Naive thymus-derived CD8-positive, alpha-beta T cell (primary cell): ENCODE data around the gene EYA3. TPM values are rescaled to one million over a fixed set of nuclear protein-coding genes. Genes with fewer than 3 reads are reported as not detected.

Experiments used
- ATAC-seq, 2 donors: fragments of 150-1000 bp; cut with Tn5 transposase in 1 of 2; sonication (Bioruptor Pico), chemical (Tn5 transposase) in 1 of 2; 1 replicate in 1 of 2; 2 replicates in 1 of 2; pipeline ENCODE4 v1.10.0; 2021; ENCODE audit warnings: mild to moderate bottlenecking in 2 of 2, moderate library complexity in 2 of 2
- POLR2A ChIA-PET: fragments of 350-600 bp; sonication (Branson Sonifier 250); formaldehyde crosslinking; loops from one replicate; lab custom pipeline; 2021; ENCODE audit warnings: antibody characterized with exemption; lab: Charles Lee
- DNase-seq, 10 donors: peaks; one replicate each; pipeline versions ENCODE4 v3.0.0 to v3.0.0-alpha.2; 2020 to 2022
- H3K27ac Mint-ChIP-seq, 10 donors: one replicate each; pipeline ENCODE4 v1.8.0; 2020 to 2022; ENCODE audit warnings: mild to moderate bottlenecking in 10 of 10, mixed read lengths in 10 of 10, moderate library complexity in 4 of 10, inconsistent platforms in 1 of 10
- H3K27me3 Mint-ChIP-seq, 5 donors: one replicate each; pipeline ENCODE4 v1.8.0; 2021 to 2022; ENCODE audit warnings: mixed read lengths in 5 of 5
- H3K36me3 Mint-ChIP-seq, 3 donors: one replicate each; pipeline ENCODE4 v1.8.0; 2020 to 2022; ENCODE audit warnings: mixed read lengths in 3 of 3, mild to moderate bottlenecking in 2 of 3, inconsistent platforms in 1 of 3
- H3K4me1 Mint-ChIP-seq, 4 donors: one replicate each; pipeline ENCODE4 v1.8.0; 2021 to 2022; ENCODE audit warnings: mixed read lengths in 4 of 4
- H3K4me3 Mint-ChIP-seq, 10 donors: one replicate each; pipeline ENCODE4 v1.8.0; 2020 to 2022; ENCODE audit warnings: mild to moderate bottlenecking in 10 of 10, mixed read lengths in 10 of 10, moderate library complexity in 6 of 10, inconsistent platforms in 1 of 10
- H3K9me3 Mint-ChIP-seq, 9 donors: one replicate each; pipeline ENCODE4 v1.8.0; 2020 to 2022; ENCODE audit warnings: mixed read lengths in 9 of 9, mild to moderate bottlenecking in 3 of 9, inconsistent platforms in 1 of 9, moderate library complexity in 1 of 9
- polyA plus RNA-seq, 3 donors: library from polyadenylated mRNA; unstranded; fragments of 300-500 nt; fragmentation: Illumina TruSeq; gene quantifications; one replicate each; pipeline ENCODE4 v1.2.3, GENCODE V29; 2021
- total RNA-seq, 8 experiments: library from RNA in 2 of 8; stranded (reverse) in 2 of 8; gene quantifications; one replicate each; pipeline ENCODE4 v1.2.3 and lab custom pipeline; 2021 to 2026

The EYA3 gene
- total and polyA plus RNA-seq, 5 experiments from 2014 or later: 1.8 to 22.8 (median 6.2) TPM

DNA sequence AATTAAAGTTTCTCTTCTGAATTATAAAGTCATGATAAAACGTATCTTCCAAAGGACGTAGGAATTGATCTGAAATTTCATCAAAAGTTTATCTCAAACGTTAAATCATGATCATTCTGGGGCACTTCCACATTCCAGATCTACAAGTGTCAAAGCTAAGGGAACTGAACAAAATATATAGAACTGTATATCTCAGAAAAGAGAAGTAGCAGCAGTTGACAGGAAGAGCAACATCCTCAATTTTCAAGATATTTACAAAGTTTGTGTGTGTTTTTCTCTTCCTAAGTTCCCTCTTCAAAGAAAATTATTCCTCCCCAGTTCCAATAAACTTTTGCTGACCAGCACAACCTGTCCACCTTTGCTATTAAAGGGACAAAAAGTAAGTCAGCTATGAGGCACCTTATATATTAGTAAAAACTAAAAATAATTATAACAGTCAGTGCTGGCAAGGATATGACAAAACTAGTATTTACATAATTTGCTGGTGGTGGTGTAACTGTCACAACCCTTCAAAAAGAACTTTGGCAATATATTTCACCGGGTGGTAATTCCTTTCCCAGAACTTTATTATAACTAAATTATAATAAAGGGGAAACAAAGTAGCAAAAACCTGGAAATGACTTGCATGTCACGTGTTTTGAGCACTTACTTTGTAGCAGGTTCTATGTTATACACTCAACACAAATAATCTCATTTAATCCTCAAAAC lies 38.5 kb upstream of the EYA3 start:
- DNase-seq: no peak
- Mint-ChIP-seq H3K4me3 (no peak overlapping the region), H3K27ac (peak overlapping the region in 1 of 10 donors; percentile 58), H3K36me3 (no peaks in the 10 kb centered on the region), H3K9me3 (peaks cover 0 to 2% (median 0%) of the 10 kb centered on the region in 9 donors), H3K27me3 (peaks cover 2 to 30% (median 14%) of the 10 kb centered on the region in 5 donors), H3K4me1 (peaks cover 0 to 27% (median under 1%) of the 10 kb centered on the region in 4 donors)
- no peak for ATAC-seq
- POLR2A ChIA-PET: no interaction called here

DNA sequence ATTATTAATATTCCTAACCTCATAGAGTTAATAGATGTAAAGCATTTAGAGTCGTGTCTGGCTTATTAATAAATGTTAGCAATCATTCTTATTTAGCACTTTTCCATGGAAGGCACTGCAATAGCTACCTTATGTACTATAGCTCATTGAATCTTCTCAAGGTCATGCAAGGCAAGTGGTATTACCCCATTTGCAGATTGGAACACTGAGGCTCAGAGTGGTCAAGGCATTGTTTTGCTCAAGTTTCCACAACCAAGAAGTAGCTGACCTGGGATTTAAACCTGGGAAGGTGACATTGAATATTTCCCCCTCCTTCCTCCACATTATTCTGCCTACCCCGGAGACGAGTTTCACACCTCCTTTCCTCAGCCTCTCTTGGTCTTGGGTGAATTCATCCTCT lies 37.8 kb upstream of the EYA3 start:
- POLR2A ChIA-PET: interaction anchor here (0.7 kb wide), 1 partner anchor 13 kb away, joined by 6 read pairs; no protein-coding TSS in a partner anchor
- no peaks in the 10 kb centered on the region for H3K9me3 Mint-ChIP-seq

DNA sequence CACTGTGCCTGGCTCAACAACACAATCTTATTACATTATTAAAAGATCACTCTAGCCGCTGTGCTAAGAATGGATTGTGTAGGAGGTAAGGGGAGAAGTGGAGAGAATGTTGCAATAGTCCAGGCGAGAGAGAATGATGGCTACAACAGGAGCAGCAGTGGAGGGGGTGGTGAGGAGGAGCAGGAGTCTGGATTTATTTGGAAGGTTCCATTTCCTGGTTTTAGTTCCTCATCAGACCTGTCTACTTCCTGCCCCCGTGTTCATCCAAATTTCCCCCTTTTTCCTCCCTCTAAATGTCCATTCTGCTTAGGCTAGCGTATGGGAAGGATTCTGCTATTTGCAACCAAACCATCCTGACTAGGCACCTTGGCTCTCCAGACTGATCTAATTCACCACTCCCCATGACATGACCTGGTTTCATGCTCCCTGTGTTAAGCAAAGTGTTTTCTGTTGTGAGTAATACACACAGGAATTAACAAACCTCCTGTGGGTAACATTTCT lies 35.1 kb upstream of the EYA3 start:
- no peak for ATAC-seq
- H3K36me3 Mint-ChIP-seq: no peaks in the 10 kb centered on the region
- POLR2A ChIA-PET: no interaction called here
- H3K27me3 Mint-ChIP-seq: peaks cover 3 to 36% (median 16%) of the 10 kb centered on the region in 5 donors
- H3K27ac Mint-ChIP-seq: peak overlapping the region in 2 of 10 donors; percentile 33 to 65
- H3K4me1 Mint-ChIP-seq: peaks cover 0 to 26% (median under 1%) of the 10 kb centered on the region in 4 donors
- no peak overlapping the region for H3K4me3 Mint-ChIP-seq
- DNase-seq: no peak
- H3K9me3 Mint-ChIP-seq: no peaks in the 10 kb centered on the region

More for the DNA sequence above, 37.8 kb upstream of the EYA3 start:
- H3K27ac Mint-ChIP-seq: no peak overlapping the region
- ATAC-seq: no peak
- peaks cover 0 to 27% (median under 1%) of the 10 kb centered on the region in 4 donors for H3K4me1 Mint-ChIP-seq
- no peak overlapping the region for H3K4me3 Mint-ChIP-seq
- H3K27me3 Mint-ChIP-seq: peaks cover 2 to 30% (median 14%) of the 10 kb centered on the region in 5 donors
- H3K36me3 Mint-ChIP-seq: no peaks in the 10 kb centered on the region
- DNase-seq: no peak

- POLR2A ChIA-PET: no interaction called here
- no peak for DNase-seq
- peaks cover 3 to 35% (median 14%) of the 10 kb centered on the region in 5 donors for H3K27me3 Mint-ChIP-seq
Measured at GRCh38 chr1:28122183-28122582, 33.8 kb upstream of the EYA3 start.

GRCh38 chr1:28119556-28119955 lies 31.1 kb upstream of the EYA3 start:
- Mint-ChIP-seq H3K27ac (no peak overlapping the region), H3K4me1 (peaks cover 0 to 16% (median 7%) of the 10 kb centered on the region in 4 donors), H3K4me3 (no peak overlapping the region), H3K36me3 (no peaks in the 10 kb centered on the region), H3K9me3 (no peaks in the 10 kb centered on the region), H3K27me3 (peaks cover 1 to 21% (median 8%) of the 10 kb centered on the region in 5 donors)
- no peak for ATAC-seq
- DNase-seq: no peak
- POLR2A ChIA-PET: interaction anchor here (0.7 kb wide), 2 partner anchors 15 to 183 kb away, joined by 3 read pairs; no protein-coding TSS in a partner anchor

More at GRCh38 chr1:28122183-28122582, 33.8 kb upstream of the EYA3 start:
- Mint-ChIP-seq H3K36me3 (no peaks in the 10 kb centered on the region), H3K4me1 (peaks cover 0 to 16% (median under 1%) of the 10 kb centered on the region in 4 donors), H3K27ac (no peak overlapping the region), H3K4me3 (no peak overlapping the region), H3K9me3 (no peaks in the 10 kb centered on the region)
- ATAC-seq: no peak

- no peak for DNase-seq
- POLR2A ChIA-PET: interaction anchor here (0.7 kb wide), 1 partner anchor 212 kb away, joined by 4 read pairs; no protein-coding TSS in a partner anchor
- peaks cover 1 to 21% (median 8%) of the 10 kb centered on the region in 5 donors for H3K27me3 Mint-ChIP-seq
Measured at GRCh38 chr1:28118640-28119307, 30.4 kb upstream of the EYA3 start.

GRCh38 chr1:28115267-28115666 lies 26.9 kb upstream of the EYA3 start:
- POLR2A ChIA-PET: no interaction called here
- Mint-ChIP-seq H3K4me1 (peaks cover 2 to 34% (median 7%) of the 10 kb centered on the region in 4 donors), H3K27ac (peak overlapping the region in 4 of 10 donors; percentile 7 to 35 (median 26)), H3K4me3 (peak overlapping the region in 1 of 10 donors; percentile 15), H3K36me3 (no peaks in the 10 kb centered on the region), H3K9me3 (no peaks in the 10 kb centered on the region), H3K27me3 (peaks cover 0 to 21% (median 4%) of the 10 kb centered on the region in 5 donors)
- peak in 1 of 2 donors; percentile 73 for ATAC-seq
- peak in 5 of 10 donors; percentile 8 to 28 (median 17) for DNase-seq

More at GRCh38 chr1:28118640-28119307, 30.4 kb upstream of the EYA3 start:
- no peak overlapping the region for H3K27ac Mint-ChIP-seq
- peaks cover 0 to 20% (median 7%) of the 10 kb centered on the region in 4 donors for H3K4me1 Mint-ChIP-seq
- no peak for ATAC-seq
- no peak overlapping the region for H3K4me3 Mint-ChIP-seq
- no peaks in the 10 kb centered on the region for H3K36me3 Mint-ChIP-seq
- no peaks in the 10 kb centered on the region for H3K9me3 Mint-ChIP-seq

DNA sequence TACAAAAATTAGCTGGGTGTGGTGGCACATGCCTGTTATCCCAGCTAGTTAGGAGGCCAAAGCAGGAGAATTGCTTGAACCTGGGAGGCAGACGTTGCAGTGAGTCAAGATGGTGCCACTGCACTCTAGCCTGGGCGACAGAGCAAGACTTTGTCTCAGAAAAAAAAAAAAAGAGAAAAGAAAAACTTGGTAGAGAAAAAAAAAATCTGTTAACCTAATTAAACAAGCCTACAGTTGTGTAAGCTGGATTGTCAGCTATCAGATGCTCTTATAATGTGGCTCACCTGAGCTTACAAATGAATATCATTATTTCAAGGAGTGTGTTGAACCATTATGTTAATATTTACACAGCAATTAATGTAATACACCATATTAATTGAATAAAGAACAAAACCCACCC lies 26.4 kb upstream of the EYA3 start:
- DNase-seq: no peak
- Mint-ChIP-seq H3K27me3 (peaks cover 0 to 21% (median 4%) of the 10 kb centered on the region in 5 donors), H3K4me3 (no peak overlapping the region), H3K4me1 (peaks cover 2 to 34% (median 7%) of the 10 kb centered on the region in 4 donors), H3K36me3 (no peaks in the 10 kb centered on the region), H3K27ac (peak overlapping the region in 2 of 10 donors; percentile 7 to 24), H3K9me3 (no peaks in the 10 kb centered on the region)
- no peak for ATAC-seq
- POLR2A ChIA-PET: no interaction called here

- DNase-seq (no peak), ATAC-seq (no peak)
- Mint-ChIP-seq H3K9me3 (no peaks in the 10 kb centered on the region), H3K36me3 (no peaks in the 10 kb centered on the region), H3K27ac (peak overlapping the region in 1 of 10 donors; percentile 32), H3K27me3 (peaks cover 0 to 11% (median 2%) of the 10 kb centered on the region in 5 donors), H3K4me1 (peaks cover 2 to 34% (median 7%) of the 10 kb centered on the region in 4 donors), H3K4me3 (no peak overlapping the region)
- POLR2A ChIA-PET: no interaction called here
Measured at GRCh38 chr1:28113242-28113572, 24.8 kb upstream of the EYA3 start.

- H3K4me3 Mint-ChIP-seq: no peak overlapping the region
- H3K9me3 Mint-ChIP-seq: no peaks in the 10 kb centered on the region
- H3K36me3 Mint-ChIP-seq: no peaks in the 10 kb centered on the region
- ATAC-seq: no peak
- H3K27ac Mint-ChIP-seq: peak overlapping the region in 1 of 10 donors; percentile 32
- H3K4me1 Mint-ChIP-seq: peaks cover 2 to 34% (median 7%) of the 10 kb centered on the region in 4 donors
- DNase-seq: peak in 1 of 10 donors; percentile 7
- peaks cover 0 to 9% (median 2%) of the 10 kb centered on the region in 5 donors for H3K27me3 Mint-ChIP-seq
- POLR2A ChIA-PET: no interaction called here
Measured at GRCh38 chr1:28112388-28113241, 24.2 kb upstream of the EYA3 start.

DNA sequence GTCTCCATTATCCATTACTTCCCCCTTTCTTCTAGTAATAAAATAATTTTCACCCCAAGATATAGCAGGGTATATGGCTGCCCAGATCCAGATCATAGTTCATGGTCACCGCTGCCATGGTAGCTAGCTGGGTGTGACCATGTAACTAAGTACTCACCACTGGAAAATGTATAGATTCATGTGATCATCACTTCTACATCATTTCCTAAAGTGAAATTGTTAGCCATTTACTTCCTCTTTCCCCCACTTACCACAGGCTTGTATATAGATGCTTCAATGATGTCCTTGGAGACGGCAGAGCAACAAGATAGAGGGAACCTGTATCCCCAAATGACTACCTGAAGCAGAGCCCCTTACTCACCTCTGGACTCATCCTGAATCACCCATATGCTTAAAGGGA lies 22.7 kb upstream of the EYA3 start:
- DNase-seq (no peak), ATAC-seq (no peak)
- peaks cover 2 to 34% (median 7%) of the 10 kb centered on the region in 4 donors for H3K4me1 Mint-ChIP-seq
- peaks cover 0 to 3% (median 0%) of the 10 kb centered on the region in 5 donors for H3K27me3 Mint-ChIP-seq
- H3K36me3 Mint-ChIP-seq: no peaks in the 10 kb centered on the region
- no peaks in the 10 kb centered on the region for H3K9me3 Mint-ChIP-seq
- POLR2A ChIA-PET: no interaction called here
- no peak overlapping the region for H3K4me3 Mint-ChIP-seq
- peak overlapping the region in 2 of 10 donors; percentile 21 to 46 for H3K27ac Mint-ChIP-seq

DNA sequence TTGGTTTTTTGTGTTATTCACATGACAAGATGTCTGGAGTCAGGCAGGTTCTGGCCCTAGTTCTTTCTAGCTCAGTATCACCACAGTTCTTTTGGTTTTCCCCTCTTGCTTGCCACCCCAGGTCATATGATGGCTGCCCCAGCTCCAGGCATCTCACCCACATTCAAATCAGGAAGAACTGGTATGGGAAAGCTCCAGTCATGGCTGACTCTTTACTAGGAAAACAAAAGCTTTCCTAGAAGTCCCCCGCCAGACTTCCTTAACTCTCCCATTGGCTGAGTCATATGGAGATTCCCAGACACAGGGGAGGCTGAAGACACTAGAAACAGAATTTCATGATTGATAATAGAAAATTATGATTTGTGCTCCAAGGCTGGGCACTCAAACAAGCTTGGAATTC lies 22.1 kb upstream of the EYA3 start:
- Mint-ChIP-seq H3K9me3 (no peaks in the 10 kb centered on the region), H3K4me1 (peaks cover 2 to 34% (median 6%) of the 10 kb centered on the region in 4 donors), H3K27me3 (peaks cover 0 to 3% (median 0%) of the 10 kb centered on the region in 5 donors), H3K4me3 (no peak overlapping the region), H3K36me3 (no peaks in the 10 kb centered on the region), H3K27ac (peak overlapping the region in 1 of 10 donors; percentile 21)
- POLR2A ChIA-PET: interaction anchor here (0.7 kb wide), 1 partner anchor 197 kb away, joined by 3 read pairs; no protein-coding TSS in a partner anchor
- DNase-seq (no peak), ATAC-seq (no peak)
